Activated CD8-positive, alpha-beta memory T cell treated with anti-CD3 and anti-CD28 coated beads, Interleukin-2, amount 50 U/mL, for 24 hours (primary cell): ENCODE results near the gene RPS29.
"Not testable (repeated sequence)": the region's sequence is repeated elsewhere in the genome, so short reads cannot be mapped to it uniquely, and the experiment has no call there.

ENCODE experiments used
- DNase-seq: peaks from one replicate; pipeline ENCODE4 v3.0.0-alpha.2; 2020; ENCODE audit errors: extremely low read depth

Gene RPS29

GRCh38 chr14:49585803-49586672 lies at the start of gene RPS29:
RPS29 (minus strand) TSS chr14:49586380; CDS start chr14:49586346, 34 bp downstream.
- DNase-seq: peak; percentile 98

GRCh38 chr14:49634547-49635334 lies 48.6 kb upstream of the RPS29 start, which contains the start of gene DNAAF2:
DNAAF2 (minus strand) TSS chr14:49635244; CDS start chr14:49635149, 95 bp downstream.
- DNase-seq: no peak

GRCh38 chr14:49633640-49634546 lies 47.7 kb upstream of the RPS29 start:
- DNase-seq: peak; percentile 82

GRCh38 chr14:49623941-49624839 lies 38.0 kb upstream of the RPS29 start:
- DNase-seq: no peak

GRCh38 chr14:49623387-49623786 lies 37.2 kb upstream of the RPS29 start:
- DNase-seq: no peak

- no peak for DNase-seq
Observed at GRCh38 chr14:49622022-49622607, 35.9 kb upstream of the RPS29 start.

- no peak for DNase-seq
Observed at GRCh38 chr14:49621114-49621881, 35.1 kb upstream of the RPS29 start.

DNA sequence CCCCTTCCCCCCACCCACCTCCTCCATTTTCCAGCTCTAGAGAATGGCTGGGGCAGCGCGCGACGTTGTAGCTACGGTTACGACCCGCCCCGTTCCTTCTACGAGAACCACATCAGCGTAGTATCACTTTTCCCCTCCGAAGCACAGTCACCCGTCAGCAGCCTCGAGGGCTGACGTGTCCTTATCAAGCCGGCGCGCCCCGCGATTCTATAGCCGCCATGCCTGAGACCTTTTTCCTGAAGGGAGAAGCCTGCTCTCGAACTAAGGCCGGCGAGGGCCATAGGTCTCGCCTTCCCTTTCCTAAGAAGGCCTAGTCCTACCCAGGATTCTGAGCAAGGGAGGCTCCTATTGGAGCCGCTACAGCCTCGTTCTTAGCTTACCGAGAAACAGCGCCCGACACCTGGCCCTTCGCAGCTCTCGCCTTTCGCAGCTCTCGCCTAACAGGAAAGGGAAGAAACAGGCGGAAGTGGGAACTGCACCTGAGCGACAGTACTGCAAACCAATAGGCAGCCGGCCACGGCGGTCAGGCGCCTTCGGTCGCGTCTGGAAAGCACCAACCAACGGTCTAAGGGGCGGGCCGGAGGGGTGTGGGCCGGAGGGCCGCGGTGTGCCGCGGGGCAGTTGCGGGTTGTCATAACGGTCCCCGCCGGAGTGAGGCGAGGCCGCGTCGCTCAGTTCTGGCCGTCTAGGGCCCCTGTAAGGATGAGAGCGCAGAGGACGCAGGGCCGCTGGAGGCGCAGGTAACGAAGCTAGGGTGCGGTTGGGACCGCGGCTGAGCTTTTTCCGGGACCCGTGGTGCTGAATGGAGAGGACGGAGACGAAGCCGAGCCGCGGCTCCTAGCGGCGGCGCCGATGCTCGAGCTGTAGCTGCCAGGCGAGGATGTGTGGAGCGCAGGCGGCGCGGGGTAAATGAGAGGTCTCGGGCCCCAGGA lies 34.3 kb upstream of the RPS29 start, which contains the start of the genes MGAT2 and RPL36AL:
Gene MGAT2, plus strand, starts transcription at position 618 of the 932 bp plus-strand sequence. CDS start 470 bp downstream, outside the sequence.
Gene RPL36AL, minus strand, starts transcription at position 445 of the 932 bp plus-strand sequence. CDS start 1,522 bp downstream, outside the sequence.
- peak; percentile 89 for DNase-seq

GRCh38 chr14:49619730-49620129 lies 33.5 kb upstream of the RPS29 start:
- no peak for DNase-seq

GRCh38 chr14:49619273-49619672 lies 33.1 kb upstream of the RPS29 start:
- not testable (repeated sequence) for DNase-seq

DNA sequence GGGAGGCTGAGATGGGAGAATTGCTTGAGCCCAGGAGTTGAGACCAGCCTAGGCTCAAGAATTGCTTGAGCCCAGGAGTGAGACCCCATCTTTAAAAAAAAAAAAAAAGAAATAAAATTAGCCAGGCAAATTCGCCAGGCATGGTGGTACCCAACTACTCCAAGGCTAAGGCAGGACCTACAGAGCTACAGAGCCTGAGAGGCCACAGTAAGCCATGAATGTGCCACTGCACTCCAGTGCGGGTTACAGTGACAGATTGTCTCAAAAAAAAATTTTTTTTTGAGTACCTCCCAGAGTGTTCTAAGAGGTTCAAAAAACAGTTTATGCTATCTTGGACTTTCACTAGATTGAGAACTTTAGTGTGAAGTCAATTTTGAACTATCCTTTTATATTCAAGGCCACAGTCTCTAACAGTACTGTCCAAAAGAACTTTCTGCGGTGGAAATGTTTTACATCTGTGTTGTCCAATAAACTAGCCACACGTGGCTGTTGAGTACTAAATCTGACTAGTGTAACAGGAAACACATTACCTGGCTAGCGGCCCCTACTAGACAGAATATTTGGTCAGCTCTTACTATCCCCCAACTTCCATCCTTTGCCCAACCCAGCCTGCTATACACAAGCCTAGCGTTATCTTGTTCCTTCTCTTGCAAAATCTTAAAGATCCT lies 31.8 kb upstream of the RPS29 start:
- no peak for DNase-seq

DNA sequence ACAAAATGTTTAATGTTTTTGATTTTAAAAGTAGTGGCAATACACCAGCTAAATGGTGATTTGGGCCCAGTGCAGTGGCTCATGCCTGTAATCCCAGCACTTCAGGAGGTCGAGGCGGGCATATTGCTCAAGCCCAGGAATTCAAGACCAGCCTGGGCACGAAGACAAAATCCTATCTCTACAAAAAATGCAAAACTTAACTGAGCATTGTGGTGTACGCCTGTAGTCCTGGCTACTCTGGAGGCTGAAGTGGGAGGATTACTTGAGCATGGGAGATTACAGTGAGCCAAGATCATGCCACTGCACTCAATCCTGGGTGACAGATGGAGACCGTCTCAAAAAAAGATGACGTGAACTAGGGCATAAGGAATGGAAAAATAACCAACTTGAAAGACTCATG lies 29.6 kb upstream of the RPS29 start:
- DNase-seq: no peak

DNA sequence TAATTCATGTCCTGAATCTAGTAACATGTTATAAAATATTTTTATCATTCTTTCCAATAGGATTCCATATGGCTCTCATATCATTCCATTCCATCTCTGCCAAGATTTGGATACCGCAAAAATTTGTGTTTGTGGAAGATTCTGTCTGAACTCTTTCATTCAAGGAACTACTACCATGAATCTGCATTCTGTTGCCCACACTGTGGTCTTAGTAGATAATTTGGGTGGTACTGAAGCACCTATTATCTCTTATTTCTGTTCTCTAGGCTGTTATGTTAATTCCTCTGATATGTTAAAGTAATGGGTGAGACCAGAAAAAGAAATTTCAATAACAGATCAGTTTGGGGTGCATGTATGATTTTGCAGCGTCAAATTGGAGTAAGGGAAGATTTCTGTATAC lies 28.0 kb upstream of the RPS29 start:
- no peak for DNase-seq

DNA sequence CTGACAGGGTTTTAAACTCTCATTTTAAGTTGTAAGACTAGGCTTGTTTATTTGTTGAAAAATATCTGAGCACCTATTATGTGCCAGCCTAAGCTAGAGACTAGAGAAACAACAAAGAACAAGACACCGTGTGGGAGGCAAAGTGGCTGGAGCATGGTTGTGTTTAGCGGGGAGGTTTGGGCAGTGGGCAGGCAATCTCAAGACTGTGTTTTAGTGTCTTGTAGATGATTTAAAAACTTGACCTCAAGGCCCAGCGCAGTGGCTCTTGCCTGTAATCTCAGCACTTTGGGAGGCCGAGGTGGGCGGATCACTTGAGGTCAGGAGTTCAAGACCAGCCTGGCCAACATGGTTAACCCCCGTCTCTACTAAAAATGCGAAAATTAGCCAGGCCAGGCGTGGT lies 26.5 kb upstream of the RPS29 start:
- DNase-seq: no peak

DNA sequence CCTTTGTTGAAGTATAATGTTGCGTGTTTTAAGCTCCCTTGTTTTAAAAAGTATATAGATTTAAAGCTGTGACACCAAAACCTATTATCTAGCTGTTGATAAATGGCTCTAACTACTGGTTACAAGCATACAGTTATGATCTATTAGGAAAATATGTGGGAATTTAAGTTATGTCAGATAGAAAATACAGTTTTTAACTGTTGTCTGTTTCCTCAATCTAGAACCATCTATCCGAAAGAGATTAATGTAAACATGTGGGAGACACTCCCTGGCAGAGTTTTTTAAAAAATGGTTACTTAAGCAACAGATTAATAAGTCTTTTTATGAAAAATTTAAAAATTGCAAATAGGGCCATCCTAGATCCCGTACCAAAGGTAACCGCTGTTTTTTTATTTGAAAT lies 26.1 kb upstream of the RPS29 start:
- no peak for DNase-seq

GRCh38 chr14:49607583-49607982 lies 21.4 kb upstream of the RPS29 start:
- DNase-seq: no peak

GRCh38 chr14:49598485-49599300 lies 12.5 kb upstream of the RPS29 start, which contains the start of gene LRR1:
LRR1 (plus strand) TSS chr14:49598940; CDS start chr14:49599021, 81 bp downstream.
- DNase-seq: peak; percentile 63
